HG03565 (cell line): ENCODE results near the gene PLEKHG5.

Experiments
- ATAC-seq: cut with Tn5 transposase; IDR thresholded peaks from one replicate; pipeline ENCODE4 v1.9.1; 2021; ENCODE audit warnings: mild to moderate bottlenecking, moderate library complexity; ENCODE audit not compliant: unreplicated experiment

PLEKHG5 gene

GRCh38 chr1:6477039-6477820, 14.2 kb downstream of the PLEKHG5 start:
- no peak for ATAC-seq

GRCh38 chr1:6476483-6476882, 15.0 kb downstream of the PLEKHG5 start:
- no peak for ATAC-seq

- ATAC-seq: peak; percentile 41
Observed at GRCh38 chr1:6475381-6476133, 15.9 kb downstream of the PLEKHG5 start.

- ATAC-seq: no peak
Observed at GRCh38 chr1:6474815-6475282, 16.6 kb downstream of the PLEKHG5 start.

GRCh38 chr1:6473974-6474814, 17.3 kb downstream of the PLEKHG5 start:
- no peak for ATAC-seq

GRCh38 chr1:6473156-6473555, 18.3 kb downstream of the PLEKHG5 start:
- no peak for ATAC-seq

GRCh38 chr1:6472391-6472790, 19.1 kb downstream of the PLEKHG5 start:
- no peak for ATAC-seq

GRCh38 chr1:6471970-6472368, 19.5 kb downstream of the PLEKHG5 start:
- no peak for ATAC-seq

GRCh38 chr1:6471086-6471969, 20.1 kb downstream of the PLEKHG5 start:
- no peak for ATAC-seq

GRCh38 chr1:6470132-6471085, 21.1 kb downstream of the PLEKHG5 start:
- ATAC-seq: no peak

GRCh38 chr1:6468729-6469461, 22.6 kb downstream of the PLEKHG5 start:
- no peak for ATAC-seq

GRCh38 chr1:6467744-6468688, 23.5 kb downstream of the PLEKHG5 start:
- no peak for ATAC-seq

- no peak for ATAC-seq
Observed at GRCh38 chr1:6467224-6467623, 24.2 kb downstream of the PLEKHG5 start.

- ATAC-seq: no peak
Observed at GRCh38 chr1:6466751-6467150, 24.7 kb downstream of the PLEKHG5 start.

GRCh38 chr1:6466023-6466422, 25.4 kb downstream of the PLEKHG5 start, which contains the start of gene TNFRSF25:
Gene TNFRSF25 (minus strand): TSS chr1:6466173. CDS start chr1:6466107, 66 bp downstream.
- ATAC-seq: no peak

GRCh38 chr1:6465461-6466005, 25.9 kb downstream of the PLEKHG5 start:
- ATAC-seq: no peak

- ATAC-seq: no peak
Observed at GRCh38 chr1:6464915-6465314, 26.6 kb downstream of the PLEKHG5 start.
